H1 (cell line): ENCODE results near the gene DHRS12. TPM values are rescaled to one million over a fixed set of nuclear protein-coding genes. Genes with fewer than 3 reads are reported as not detected.
A peak's percentile ranks its signal among the peaks of the same experiment; 100 is the strongest.

Source experiments
- ASH2L ChIP-seq: fragments of 200-600, 300-600 bp; sonication (generic); IDR thresholded peaks from one replicate; pipeline ENCODE4 v1.7.1; 2017; ENCODE audit warnings: low read length
- BACH1 ChIP-seq: IDR thresholded peaks from 2 replicates; pipeline ENCODE4 v1.6.1; 2012; ENCODE audit warnings: low read length, improper control_type of control experiment
- CTBP2 ChIP-seq: IDR thresholded peaks from 2 replicates; pipeline ENCODE4 v1.7.0; 2011; ENCODE audit warnings: borderline replicate concordance, mild to moderate bottlenecking, moderate library complexity, mixed read lengths, low read length; ENCODE audit not compliant: insufficient read depth, insufficient read length
- E2F6 ChIP-seq: IDR thresholded peaks from 2 replicates; pipeline ENCODE4 v1.6.1; 2012; ENCODE audit warnings: inconsistent platforms
- HDAC6 ChIP-seq: IDR thresholded peaks from one replicate; pipeline ENCODE4 v1.7.1; 2012; ENCODE audit warnings: low read depth, mild to moderate bottlenecking, inconsistent platforms, low read length, moderate library complexity
- KDM4A ChIP-seq: IDR thresholded peaks from one replicate; pipeline ENCODE4 v1.7.1; 2012; ENCODE audit warnings: low read depth, mild to moderate bottlenecking, moderate library complexity, low read length, inconsistent platforms; ENCODE audit not compliant: severe bottlenecking
- SAP30 ChIP-seq: fragments of 300-600 bp; sonication (generic); IDR thresholded peaks from 2 replicates; pipeline ENCODE4 v1.7.1; 2012; ENCODE audit warnings: low read length, moderate library complexity, mild to moderate bottlenecking, inconsistent platforms; ENCODE audit not compliant: insufficient read depth, insufficient replicate concordance
- SIN3A ChIP-seq, 2 experiments: IDR thresholded peaks in 1 of 2; conservative IDR thresholded peaks in 1 of 2; 2 replicates each; pipeline ENCODE4 v1.6.1; 2011 to 2012; ENCODE audit warnings: low read length in 2 of 2, improper control_type of control experiment in 1 of 2, low read depth in 1 of 2, mild to moderate bottlenecking in 1 of 2
- TEAD4 ChIP-seq: IDR thresholded peaks from 2 replicates; pipeline ENCODE4 v1.6.1; 2012; ENCODE audit warnings: low read depth, low read length, inconsistent platforms, mixed read lengths
- polyA plus RNA-seq, 7 experiments: library from polyadenylated mRNA; depleted of rRNA in 3 of 7; stranded (reverse) in 5 of 7; unstranded in 2 of 7; fragments of >200 nt in 5 of 7; fragments of 200-250 nt in 2 of 7; gene quantifications; 1 replicate in 5 of 7; 2 replicates in 1 of 7; 4 replicates in 1 of 7; pipeline versions ENCODE4 v1.2.1 to v1.2.3, GENCODE V29; 2011 to 2013; ENCODE audit warnings: missing spikeins in 2 of 7, mixed read lengths in 2 of 7
- total RNA-seq: library from RNA; stranded (reverse); fragmentation: NEBNext Ultra II Directional; extraction: Animal tissue kit (Norgen Biotek cat#: 25700); gene quantifications from 2 replicates; pipeline ENCODE4 v1.2.1, GENCODE V29; 2021
- TF ChIP-seq, protein P1 (sequence below), 3 experiments: IDR thresholded peaks; 1 replicate in 2 of 3; 2 replicates in 1 of 3; pipeline versions ENCODE4 v1.5.1 to v1.6.1; 2011; ENCODE audit warnings: low read length in 3 of 3, mild to moderate bottlenecking in 3 of 3, inconsistent platforms in 2 of 3, low read depth in 1 of 3, moderate library complexity in 1 of 3; ENCODE audit not compliant: insufficient read depth in 1 of 3; ENCODE audit errors: control extremely low read depth in 1 of 3

Gene DHRS12
- total and polyA plus RNA-seq, 2 of the 8 experiments (the other 6 are each of a cell fraction or from before 2014, with no cell fraction given) = 8.7 TPM

DNA sequence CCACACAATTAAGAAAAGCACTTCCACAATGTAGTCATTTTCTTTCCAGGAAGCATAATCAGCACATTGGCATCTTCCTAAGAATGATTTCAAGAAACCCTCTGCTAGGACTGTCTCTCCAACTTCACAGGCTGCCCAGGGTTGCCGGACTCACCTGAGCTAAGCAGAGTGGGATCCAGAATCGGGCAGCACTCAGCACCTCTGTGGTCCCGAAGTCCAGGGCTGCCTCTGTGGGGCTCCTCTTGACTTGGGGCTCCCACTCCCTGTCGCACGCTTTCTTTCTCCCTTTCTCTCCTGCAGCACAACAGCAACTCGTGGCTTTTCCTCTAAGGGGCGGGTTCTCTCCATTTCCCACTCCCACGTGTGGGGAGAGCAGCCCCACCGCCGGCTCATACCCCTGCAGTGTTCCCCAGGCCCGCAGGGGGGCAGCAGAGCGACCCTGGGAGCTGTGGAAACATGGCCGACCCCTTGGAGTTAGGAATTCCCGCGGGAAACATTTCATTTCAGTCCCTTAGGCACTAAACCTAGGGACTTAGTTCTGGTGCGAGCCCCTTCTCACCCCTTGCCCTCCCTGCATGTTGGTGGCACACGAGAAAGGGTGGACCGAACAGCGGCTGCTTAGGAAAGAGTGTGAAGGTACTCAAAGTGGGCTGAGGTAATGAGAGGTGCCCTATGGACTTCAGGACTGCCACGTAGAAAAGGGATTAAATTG, 41.1 kb upstream of the DHRS12 start, which contains the start of gene TMEM272 (continued):
- TF ChIP-seq KDM4A (peak; percentile 34), BACH1 (peak; percentile 88), ASH2L (no peak), E2F6 (peak; percentile 84), TEAD4 (0 out of 2 replicates have a peak, but pooled peaks have one; percentile 6), SIN3A (conservative IDR thresholded peaks at IDR 0.05 in 1 of 2, IDR thresholded peaks at IDR 0.05 in 1 of 2; ENCODE audit: low read depth in 1 of 2, low read length in 2 of 2) (0 out of 4 replicates have a peak, but pooled peaks of 1 of the 2 experiments have one; percentile 38), HDAC6 (no peak), SAP30 (no peak), CTBP2 (peak; percentile 51)
- TF ChIP-seq, protein P1, sequence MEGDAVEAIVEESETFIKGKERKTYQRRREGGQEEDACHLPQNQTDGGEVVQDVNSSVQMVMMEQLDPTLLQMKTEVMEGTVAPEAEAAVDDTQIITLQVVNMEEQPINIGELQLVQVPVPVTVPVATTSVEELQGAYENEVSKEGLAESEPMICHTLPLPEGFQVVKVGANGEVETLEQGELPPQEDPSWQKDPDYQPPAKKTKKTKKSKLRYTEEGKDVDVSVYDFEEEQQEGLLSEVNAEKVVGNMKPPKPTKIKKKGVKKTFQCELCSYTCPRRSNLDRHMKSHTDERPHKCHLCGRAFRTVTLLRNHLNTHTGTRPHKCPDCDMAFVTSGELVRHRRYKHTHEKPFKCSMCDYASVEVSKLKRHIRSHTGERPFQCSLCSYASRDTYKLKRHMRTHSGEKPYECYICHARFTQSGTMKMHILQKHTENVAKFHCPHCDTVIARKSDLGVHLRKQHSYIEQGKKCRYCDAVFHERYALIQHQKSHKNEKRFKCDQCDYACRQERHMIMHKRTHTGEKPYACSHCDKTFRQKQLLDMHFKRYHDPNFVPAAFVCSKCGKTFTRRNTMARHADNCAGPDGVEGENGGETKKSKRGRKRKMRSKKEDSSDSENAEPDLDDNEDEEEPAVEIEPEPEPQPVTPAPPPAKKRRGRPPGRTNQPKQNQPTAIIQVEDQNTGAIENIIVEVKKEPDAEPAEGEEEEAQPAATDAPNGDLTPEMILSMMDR (IDR thresholded peaks at IDR 0.05; ENCODE audit: control extremely low read depth in 1 of 3, insufficient read depth in 1 of 3, low read depth in 1 of 3, low read length in 3 of 3) = peak; percentile 75 to 88 (median 87)
